GM12878 (cell line): ENCODE results near the gene CCDC137.

Source experiments
- POLR2AphosphoS5 ChIP-seq: IDR thresholded peaks from 2 replicates; pipeline ENCODE4 v1.6.1; 2011; ENCODE audit warnings: mild to moderate bottlenecking, low read length, inconsistent platforms
- RFX5 ChIP-seq: IDR thresholded peaks from 2 replicates; pipeline ENCODE4 v1.6.1; 2011; ENCODE audit warnings: low read depth, low read length, improper control_type of control experiment

GRCh38 chr17:81720267-81721071 lies 53.9 kb downstream of the CCDC137 start:
- no peak for TF ChIP-seq POLR2AphosphoS5
- no peak for TF ChIP-seq RFX5
